OCI-M1 (cell line): Measurements from ENCODE around the gene CD52.

Experiments
- DNase-seq: peaks from one replicate; lab custom pipeline; 2025; lab: John Stamatoyannopoulos, UW

The CD52 gene

DNA sequence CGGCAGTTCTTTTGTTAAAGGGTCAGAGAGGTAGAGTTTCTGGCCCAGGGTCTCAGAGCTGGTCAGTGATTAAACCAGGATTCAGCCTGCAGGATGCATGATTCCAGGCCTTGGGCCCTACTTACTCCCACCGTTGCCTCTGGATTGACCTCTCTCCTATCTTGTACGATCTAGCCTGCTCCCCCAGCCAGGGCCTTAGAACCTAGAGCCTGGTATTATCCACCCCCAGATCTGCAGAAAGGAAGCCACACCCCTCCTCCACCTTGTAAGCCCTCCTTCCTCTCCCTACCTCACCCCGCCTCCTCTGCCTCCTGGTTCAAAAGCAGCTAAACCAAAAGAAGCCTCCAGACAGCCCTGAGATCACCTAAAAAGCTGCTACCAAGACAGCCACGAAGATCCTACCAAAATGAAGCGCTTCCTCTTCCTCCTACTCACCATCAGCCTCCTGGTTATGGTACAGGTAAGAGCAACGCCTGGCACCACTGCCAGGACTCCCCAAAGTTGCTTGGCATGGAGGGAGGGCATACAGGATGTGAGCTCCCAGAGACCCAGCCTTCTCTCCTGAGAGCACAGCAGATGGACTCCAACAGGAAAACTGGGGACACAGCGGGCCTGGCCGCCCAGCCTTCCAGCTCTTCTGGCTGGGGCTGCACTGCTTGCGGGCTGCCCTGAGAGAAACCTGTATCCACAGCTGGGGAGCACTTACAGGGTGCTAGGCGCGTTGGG lies at the start of gene CD52:
TSS of gene CD52 (plus strand) at position 347 of the 726 bp plus-strand sequence. CDS start at position 407, 60 bp downstream.
- peak; percentile 38 for DNase-seq

- DNase-seq = no peak
Observed at GRCh38 chr1:26268290-26269197, 49.2 kb upstream of the CD52 start.

DNA sequence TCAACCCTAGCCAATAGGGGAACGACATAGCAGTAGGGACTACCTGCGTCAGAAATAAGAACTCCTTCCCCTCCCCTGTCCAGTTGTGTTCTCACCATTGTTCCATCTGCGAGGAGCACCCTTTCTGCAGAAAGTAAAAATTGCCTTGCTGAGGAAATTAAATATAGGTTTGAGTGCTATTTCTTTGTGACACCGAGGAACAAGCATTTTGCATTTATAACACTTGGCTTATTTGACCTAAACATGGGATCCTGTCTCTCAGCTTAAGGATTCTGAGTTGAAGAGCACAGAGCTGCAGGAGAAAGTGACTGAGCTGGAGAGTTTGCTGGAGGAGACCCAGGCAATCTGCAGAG lies 48.6 kb upstream of the CD52 start:
- DNase-seq = no peak

- DNase-seq = peak; percentile 14
Observed at GRCh38 chr1:26274801-26275425, 42.8 kb upstream of the CD52 start.

GRCh38 chr1:26275580-26276431 lies 42.0 kb upstream of the CD52 start:
- DNase-seq = peak; percentile 96

GRCh38 chr1:26276432-26276838 lies 41.3 kb upstream of the CD52 start:
- DNase-seq = no peak

- no peak for DNase-seq
Observed at GRCh38 chr1:26277261-26277661, 40.5 kb upstream of the CD52 start.

DNA sequence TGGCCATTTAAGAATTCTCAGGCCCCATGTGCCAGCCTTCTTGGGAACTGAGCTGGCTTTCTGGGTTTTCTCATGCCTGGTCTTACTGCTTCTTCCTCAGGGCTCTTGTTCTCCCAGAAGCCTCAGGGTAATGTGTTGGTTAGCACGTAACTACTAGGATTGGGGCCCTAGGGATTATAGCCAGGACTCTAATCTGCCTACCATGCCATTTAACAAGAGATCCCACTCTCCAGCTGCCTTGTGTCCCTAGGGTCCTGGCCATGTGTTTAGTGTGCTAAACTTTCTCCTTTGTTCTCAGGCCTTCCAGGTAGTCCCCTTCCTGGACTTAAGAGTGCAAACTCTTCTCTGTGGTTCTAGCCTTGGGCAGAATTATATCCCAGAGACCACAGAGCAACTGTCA lies 40.0 kb upstream of the CD52 start:
- DNase-seq = no peak

- no peak for DNase-seq
Observed at GRCh38 chr1:26278303-26278702, 39.5 kb upstream of the CD52 start.

- DNase-seq = peak; percentile 49
Observed at GRCh38 chr1:26278724-26279455, 38.9 kb upstream of the CD52 start.

DNA sequence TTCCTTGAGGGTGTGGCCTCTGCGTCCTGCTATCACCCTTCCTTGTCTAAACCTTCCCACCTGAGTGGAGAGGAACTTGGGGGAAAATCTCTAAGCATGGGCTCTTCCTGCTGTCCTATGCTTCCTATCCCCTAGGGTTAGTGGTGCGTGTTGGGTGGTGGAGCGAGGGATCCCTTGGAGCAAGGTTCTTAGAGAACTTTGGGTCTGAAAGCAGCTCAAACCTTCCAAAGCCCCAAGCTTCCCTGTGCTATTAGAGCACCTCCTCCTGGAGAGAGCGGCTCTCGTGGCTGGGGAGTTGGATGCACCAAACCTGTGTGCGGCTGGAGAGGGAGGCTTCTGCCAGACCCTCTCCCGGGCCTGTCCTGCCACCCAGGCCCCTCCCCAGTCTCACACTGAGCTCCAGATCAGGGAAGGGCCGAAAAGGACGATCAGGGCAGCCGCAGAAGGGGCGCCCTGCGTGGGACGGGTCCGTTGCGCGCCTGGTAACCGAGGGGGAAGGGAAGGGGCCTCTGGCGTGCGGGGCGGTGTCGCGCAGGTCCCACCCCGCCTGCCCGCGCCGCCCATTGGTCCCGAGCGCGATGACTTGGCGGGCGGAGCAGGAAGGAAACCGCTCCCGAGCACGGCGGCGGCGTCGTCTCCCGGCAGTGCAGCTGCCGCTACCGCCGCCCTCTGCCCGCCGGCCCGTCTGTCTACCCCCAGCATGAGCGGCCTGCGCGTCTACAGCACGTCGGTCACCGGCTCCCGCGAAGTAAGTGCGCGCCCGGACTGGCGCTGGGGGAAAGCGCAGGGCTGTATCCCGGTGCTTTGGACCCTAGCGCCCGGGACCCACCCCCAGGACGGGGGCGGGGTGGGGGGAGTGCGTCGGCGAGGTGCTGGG lies 38.1 kb upstream of the CD52 start, which contains the start of gene SH3BGRL3:
TSS of gene SH3BGRL3 (plus strand) at position 631 of the 877 bp plus-strand sequence. CDS start at position 701, 70 bp downstream.
- DNase-seq = peak; percentile 93

- peak; percentile 83 for DNase-seq
Observed at GRCh38 chr1:26280333-26281042, 37.3 kb upstream of the CD52 start.

GRCh38 chr1:26281091-26281958 lies 36.4 kb upstream of the CD52 start:
- peak; percentile 43 for DNase-seq

DNA sequence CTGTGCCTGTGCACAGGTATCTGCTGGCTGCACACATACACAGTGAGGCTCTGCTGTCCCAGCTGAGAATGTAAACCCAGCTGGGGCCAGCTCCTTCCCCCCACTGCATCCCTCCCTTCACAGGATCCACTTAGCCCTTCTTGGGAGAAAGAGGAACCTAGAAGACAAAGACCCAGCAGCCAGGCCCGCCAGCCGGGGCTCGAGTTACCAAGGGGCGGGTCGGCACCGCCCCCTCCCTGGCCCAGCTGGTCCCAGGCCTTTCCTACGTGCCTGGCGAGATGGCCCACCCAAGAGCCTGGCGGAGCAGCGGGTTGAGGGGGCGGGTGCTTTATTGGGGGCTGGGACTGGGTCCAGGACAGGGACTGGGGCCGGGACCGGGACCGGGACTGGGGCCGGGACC lies 35.8 kb upstream of the CD52 start:
- DNase-seq = peak; percentile 80

DNA sequence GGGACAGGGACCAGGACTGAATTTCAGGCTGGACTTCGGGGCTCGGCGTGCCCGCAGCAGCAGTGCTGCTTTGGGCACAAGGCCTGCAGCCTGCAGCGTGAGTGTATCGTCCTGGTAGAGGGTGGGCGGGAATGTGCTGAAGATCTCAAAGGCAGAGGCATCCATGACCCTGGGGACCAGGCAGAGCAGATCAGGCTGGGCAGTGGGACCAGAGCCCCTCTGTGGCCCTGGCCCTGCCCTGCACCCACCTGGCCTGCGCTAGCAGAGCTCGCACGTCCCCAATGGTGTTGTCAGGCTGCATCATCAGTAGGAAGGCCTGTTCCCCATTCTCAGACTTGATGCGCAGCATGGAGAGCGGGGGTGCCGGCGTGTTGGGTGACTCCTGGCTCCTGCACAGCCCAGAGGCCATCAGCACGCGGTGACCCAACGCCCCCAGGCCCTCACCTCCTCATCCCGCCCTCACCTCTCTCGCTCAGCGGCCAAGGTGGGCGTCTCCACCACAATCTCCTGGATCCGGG lies 35.3 kb upstream of the CD52 start:
- DNase-seq = no peak

DNA sequence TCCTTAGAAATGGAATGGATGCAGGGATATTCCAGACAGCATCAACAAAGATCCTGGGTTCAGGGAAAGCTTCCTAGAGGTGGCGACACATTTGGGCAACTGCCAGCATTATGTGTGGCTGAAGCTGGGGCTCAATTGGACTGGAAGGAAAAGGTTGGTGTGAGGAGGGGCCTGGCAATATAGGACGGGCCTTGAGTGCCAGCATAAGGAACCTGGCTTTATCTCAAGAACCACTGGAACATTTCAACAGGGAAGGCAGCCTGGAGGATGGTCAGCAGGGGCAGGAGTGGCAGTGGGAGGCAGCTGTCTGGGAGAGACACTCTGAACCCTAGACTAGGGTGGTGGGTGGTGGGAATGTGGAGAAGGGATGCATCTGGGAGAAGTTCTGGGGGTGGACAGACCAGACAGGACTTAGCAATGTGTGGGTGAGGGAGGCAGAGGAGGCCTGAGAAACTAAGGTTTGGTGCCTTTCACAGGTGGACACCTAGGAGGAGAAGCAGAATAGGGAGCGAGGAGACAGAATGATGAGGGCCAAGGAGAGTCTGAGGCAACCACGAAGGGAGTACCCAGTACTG lies 34.4 kb upstream of the CD52 start:
- peak; percentile 21 for DNase-seq

- DNase-seq = no peak
Observed at GRCh38 chr1:26283871-26284596, 33.7 kb upstream of the CD52 start.
